Thyroid gland (tissue), 4 donors: ENCODE data around the gene USH1G. TPM values are rescaled to one million over a fixed set of nuclear protein-coding genes. Genes with fewer than 3 reads are reported as not detected.
A peak's percentile ranks its signal among the peaks of the same experiment; 100 is the strongest.

Source experiments
- DNase-seq, 2 donors: peaks; one replicate each; pipeline ENCODE4 v3.0.0-alpha.2; 2019
- H3K27ac ChIP-seq, 3 donors: fragments of 200-600 bp; sonication (generic); 1 replicate in 2 of 3; 2 replicates in 1 of 3; pipeline ENCODE4 v1.5.1; 2016 to 2019; ENCODE audit warnings: mild to moderate bottlenecking in 1 of 3, moderate library complexity in 1 of 3
- H3K27me3 ChIP-seq: fragments of 200-600 bp; sonication (generic); one replicate; pipeline ENCODE4 v1.5.1; 2019
- H3K36me3 ChIP-seq, 2 donors: fragments of 200-600 bp; sonication (generic); one replicate each; pipeline ENCODE4 v1.5.1; 2016 to 2019
- H3K4me1 ChIP-seq, 2 donors: fragments of 200-600 bp; sonication (generic); one replicate each; pipeline ENCODE4 v1.5.1; 2017 to 2019
- H3K4me3 ChIP-seq, 3 donors: fragments of 200-600 bp; sonication (generic); replicated peaks in 1 of 3; 1 replicate in 2 of 3; 2 replicates in 1 of 3; pipeline ENCODE4 v1.5.1; 2016; ENCODE audit warnings: mild to moderate bottlenecking in 1 of 3
- H3K9me3 ChIP-seq: fragments of 200-600 bp; sonication (generic); one replicate; pipeline ENCODE4 v1.5.1; 2017
- CTCF ChIP-seq, 6 experiments: fragments of 200-600 bp in 3 of 6; fragments of 450-650 bp in 3 of 6; sonication (generic) in 3 of 6; IDR thresholded peaks; one replicate each; pipeline ENCODE4 v1.5.1; 2016 to 2019; ENCODE audit warnings: antibody characterized with exemption in 6 of 6, mild to moderate bottlenecking in 2 of 6, inconsistent platforms in 1 of 6, moderate library complexity in 1 of 6
- POLR2A ChIP-seq, 2 donors: fragments of 450-650 bp; IDR thresholded peaks; one replicate each; pipeline ENCODE4 v1.6.1; 2017; ENCODE audit warnings: antibody characterized with exemption in 2 of 2, mild to moderate bottlenecking in 2 of 2, moderate library complexity in 1 of 2
- WGBS, 2 donors: methylation state at CpG; one replicate each; pipeline ENCODE4 v1.1.5; 2017; 5-methylcytosine and 5-hydroxymethylcytosine counted together
- intact Hi-C: fragments of 100-400 bp; cut with DNase I; formaldehyde crosslinking; loops from one replicate; pipeline ENCODE4 v1.15.1; 2023
- total RNA-seq, 4 donors: library from RNA; depleted of rRNA; stranded (reverse); fragments of >200 nt; gene quantifications; one replicate each; pipeline ENCODE4 v1.2.3, GENCODE V29; 2016

Gene USH1G
- total RNA-seq, 4 donors from 2014 or later = not detected

GRCh38 chr17:74963656-74964055 is 40.6 kb upstream of the USH1G start:
- no peak for DNase-seq
- no peak for TF ChIP-seq POLR2A (IDR thresholded peaks at IDR 0.05)
- no peak for TF ChIP-seq CTCF (IDR thresholded peaks at IDR 0.05)
- 75 to 100% methylated on average over 1 to 4 of the region's 12 CpGs for WGBS, 2 donors

GRCh38 chr17:74962622-74963394 is 39.8 kb upstream of the USH1G start:
- no peaks in the 10 kb centered on the region for H3K9me3 ChIP-seq
- 80 to 84% methylated on average over 9 to 15 of the region's 18 CpGs for WGBS, 2 donors
- H3K4me3 ChIP-seq = no peak overlapping the region
- TF ChIP-seq POLR2A (IDR thresholded peaks at IDR 0.05) (no peak), CTCF (IDR thresholded peaks at IDR 0.05) (no peak)
- no peaks in the 10 kb centered on the region for H3K27me3 ChIP-seq
- H3K4me1 ChIP-seq = peaks cover 0 to 3% of the 10 kb centered on the region in 2 donors
- intact Hi-C loops = loop anchor here (5.0 kb wide), 2 partner anchors 149 to 239 kb away; no protein-coding TSS in a partner anchor
- H3K27ac ChIP-seq = no peak overlapping the region
- DNase-seq = no peak
- no peaks in the 10 kb centered on the region for H3K36me3 ChIP-seq

More at GRCh38 chr17:74963656-74964055, 40.6 kb upstream of the USH1G start:
- no peaks in the 10 kb centered on the region for H3K27me3 ChIP-seq
- no peaks in the 10 kb centered on the region for H3K36me3 ChIP-seq
- no peak overlapping the region for H3K27ac ChIP-seq
- H3K4me3 ChIP-seq = no peak overlapping the region
- intact Hi-C loops = loop anchor here (5.0 kb wide), 2 partner anchors 149 to 239 kb away; no protein-coding TSS in a partner anchor
- H3K9me3 ChIP-seq = no peaks in the 10 kb centered on the region
- H3K4me1 ChIP-seq = peaks cover 0 to 8% of the 10 kb centered on the region in 2 donors

GRCh38 chr17:74961657-74962350 is 38.7 kb upstream of the USH1G start:
- TF ChIP-seq POLR2A (IDR thresholded peaks at IDR 0.05) (no peak), CTCF (IDR thresholded peaks at IDR 0.05) (peak; percentile 53 to 81 (median 73))
- Histone ChIP-seq H3K27me3 (no peaks in the 10 kb centered on the region), H3K9me3 (no peaks in the 10 kb centered on the region), H3K4me3 (no peak overlapping the region), H3K27ac (no peak overlapping the region), H3K36me3 (no peaks in the 10 kb centered on the region), H3K4me1 (peaks cover 0 to 3% of the 10 kb centered on the region in 2 donors)
- 5 to 45% methylated on average over 9 to 19 of the region's 23 CpGs for WGBS, 2 donors
- intact Hi-C loops = loop anchor here (5.0 kb wide), 2 partner anchors 150 to 240 kb away; no protein-coding TSS in a partner anchor
- peak; percentile 89 to 92 for DNase-seq

GRCh38 chr17:74960570-74961342 is 37.7 kb upstream of the USH1G start:
- WGBS, 2 donors = 48 to 57% methylated on average over 18 to 19 of the region's 19 CpGs
- no peaks in the 10 kb centered on the region for H3K36me3 ChIP-seq
- intact Hi-C loops = loop anchor here (5.0 kb wide), 2 partner anchors 152 to 242 kb away; no protein-coding TSS in a partner anchor
- DNase-seq = peak in 1 of 2 donors; percentile 58
- H3K4me1 ChIP-seq = peaks cover 0 to 3% of the 10 kb centered on the region in 2 donors
- H3K4me3 ChIP-seq = no peak overlapping the region
- H3K27me3 ChIP-seq = no peaks in the 10 kb centered on the region
- no peaks in the 10 kb centered on the region for H3K9me3 ChIP-seq
- H3K27ac ChIP-seq = no peak overlapping the region
- no peak for TF ChIP-seq POLR2A (IDR thresholded peaks at IDR 0.05)
- no peak for TF ChIP-seq CTCF (IDR thresholded peaks at IDR 0.05)
